HL-60/S4 treated with retinoic acid at 250 ng/mL for 4 days and 3 days (cell line): ENCODE measurements around the gene MGAM2.

Experiments used
- in situ Hi-C: fragments of 300-500 bp; cut with MboI; formaldehyde crosslinking; loops from 2 replicates; pipeline ENCODE4 v1.7.0; 2022; ENCODE audit warnings: low sequenced_read_pairs

Gene MGAM2

GRCh38 chr7:142114207-142114606 is 2.7 kb downstream of the MGAM2 start:
- in situ Hi-C loops = no loop called here

DNA sequence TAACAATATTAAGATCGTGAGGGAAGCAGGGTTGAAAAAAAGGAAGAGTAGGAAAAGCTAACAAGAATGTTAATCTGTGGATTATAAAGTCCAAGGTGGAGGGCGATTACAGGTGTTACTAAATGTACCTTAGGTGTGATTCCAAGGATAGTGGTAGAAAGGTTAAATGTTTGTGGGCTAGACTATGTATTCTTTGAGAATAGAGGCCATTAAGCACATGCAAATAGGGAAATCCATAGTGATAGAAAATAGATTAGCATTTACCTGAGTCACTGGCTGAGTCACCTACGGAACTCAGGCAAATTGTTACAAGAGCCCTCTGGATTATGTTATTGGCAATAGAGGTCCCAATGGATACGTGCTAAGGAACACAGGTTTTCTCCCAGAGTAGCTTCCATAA is 9.0 kb downstream of the MGAM2 start:
- in situ Hi-C loops = no loop called here

DNA sequence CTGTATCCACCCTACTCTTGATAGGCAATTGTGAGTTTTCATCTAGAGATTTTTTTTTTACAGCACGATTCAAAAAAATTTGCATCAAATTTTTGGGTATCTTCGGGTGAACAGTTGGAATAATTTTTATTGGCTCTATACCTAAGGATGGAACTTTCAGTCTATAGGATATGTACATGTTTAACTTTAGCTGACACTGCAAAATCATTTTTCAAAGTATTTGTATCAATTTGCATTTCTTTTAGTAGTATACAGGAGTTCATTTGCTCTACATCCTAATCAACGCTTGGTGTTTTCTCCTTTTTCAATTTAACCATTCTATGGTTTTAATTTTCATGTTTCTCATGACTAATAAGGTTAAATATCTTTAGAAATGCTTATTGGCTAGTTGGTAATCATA is 11.7 kb downstream of the MGAM2 start:
- in situ Hi-C loops = no loop called here

GRCh38 chr7:142125256-142125955 is 13.9 kb downstream of the MGAM2 start:
- in situ Hi-C loops = no loop called here

DNA sequence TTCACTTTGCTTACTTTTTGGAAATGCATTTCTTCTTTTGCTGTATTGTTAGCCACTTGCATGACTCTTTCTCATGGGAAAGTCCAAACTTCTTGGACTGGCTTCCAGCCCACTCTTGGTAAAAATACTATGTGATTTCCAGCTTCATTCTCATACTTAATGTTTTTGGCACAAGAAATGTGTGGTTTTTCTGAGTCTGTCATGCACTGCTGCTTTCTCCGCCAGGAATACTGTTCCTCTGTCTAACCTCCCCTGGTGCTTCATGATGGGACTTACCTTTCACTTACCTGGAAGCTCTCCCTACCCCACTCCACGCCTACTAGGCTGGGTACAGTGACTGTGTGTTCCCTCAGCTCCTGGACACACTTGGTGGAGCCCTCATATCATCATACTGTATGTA is 18.7 kb downstream of the MGAM2 start:
- in situ Hi-C loops = no loop called here

GRCh38 chr7:142131439-142132185 is 20.1 kb downstream of the MGAM2 start:
- in situ Hi-C loops = no loop called here

DNA sequence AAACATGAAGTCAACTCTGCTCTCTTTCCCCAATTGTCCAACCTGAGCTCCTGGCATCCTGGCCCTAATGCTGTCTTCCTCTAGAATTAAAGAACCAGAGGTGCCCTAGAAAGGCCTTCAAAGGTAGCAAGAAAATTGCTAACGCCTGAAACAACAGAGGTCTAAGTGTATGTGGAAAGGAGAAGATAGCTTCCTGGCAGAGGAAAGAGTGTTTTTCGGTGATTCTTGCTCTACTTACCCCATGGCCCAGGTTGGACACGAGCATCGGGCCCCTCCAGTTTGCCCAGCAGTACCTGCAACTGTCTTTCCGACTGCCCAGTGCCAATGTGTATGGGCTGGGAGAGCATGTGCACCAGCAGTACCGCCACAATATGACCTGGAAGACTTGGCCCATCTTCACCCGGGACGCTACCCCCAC is 22.2 kb downstream of the MGAM2 start:
- in situ Hi-C loops = no loop called here

GRCh38 chr7:142134909-142135308 is 23.4 kb downstream of the MGAM2 start:
- in situ Hi-C loops = no loop called here

GRCh38 chr7:142138996-142139395 is 27.5 kb downstream of the MGAM2 start:
- in situ Hi-C loops = no loop called here

- in situ Hi-C loops = no loop called here
Measured at GRCh38 chr7:142139597-142140400, 28.3 kb downstream of the MGAM2 start.

GRCh38 chr7:142140401-142140959 is 29.0 kb downstream of the MGAM2 start:
- in situ Hi-C loops = no loop called here

DNA sequence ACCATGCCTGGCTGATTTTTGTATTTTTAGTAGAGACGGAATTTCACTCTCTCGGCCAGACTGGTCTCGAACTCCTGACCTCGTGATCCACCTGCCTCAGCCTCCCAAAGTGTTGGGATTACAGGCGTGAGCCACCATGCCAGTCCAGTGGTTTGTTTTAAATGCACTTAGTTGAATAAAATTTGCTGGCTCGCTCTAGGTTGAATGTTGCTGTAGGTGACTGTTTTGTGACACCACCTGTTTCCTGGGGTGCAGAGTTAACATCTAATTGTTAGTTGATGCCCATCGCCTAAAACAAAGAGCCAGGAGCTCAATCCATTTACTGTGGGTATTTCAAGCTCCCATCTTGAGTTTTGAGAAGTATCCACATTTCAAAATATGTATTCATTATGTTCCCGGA is 31.2 kb downstream of the MGAM2 start:
- in situ Hi-C loops = no loop called here

GRCh38 chr7:142146124-142146523 is 34.6 kb downstream of the MGAM2 start:
- in situ Hi-C loops = no loop called here

DNA sequence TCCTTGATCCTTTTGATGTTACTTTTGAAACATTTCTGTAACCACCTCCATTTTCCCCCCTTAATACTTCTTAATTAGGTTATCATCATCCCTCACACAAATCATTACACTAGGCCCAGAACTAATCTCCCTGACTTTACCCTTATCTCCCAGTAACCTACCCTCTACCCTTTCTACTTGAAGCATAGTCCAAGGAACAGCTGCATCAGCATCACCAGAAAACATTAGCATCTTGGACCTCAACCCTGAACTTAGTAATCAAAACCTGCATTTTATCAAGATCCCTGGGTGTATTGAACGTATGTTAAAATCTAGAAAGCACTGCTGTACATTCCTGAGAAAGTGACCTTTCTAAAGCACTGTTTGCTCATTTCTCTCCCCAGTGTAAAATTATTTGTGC is 38.8 kb downstream of the MGAM2 start:
- in situ Hi-C loops = no loop called here

DNA sequence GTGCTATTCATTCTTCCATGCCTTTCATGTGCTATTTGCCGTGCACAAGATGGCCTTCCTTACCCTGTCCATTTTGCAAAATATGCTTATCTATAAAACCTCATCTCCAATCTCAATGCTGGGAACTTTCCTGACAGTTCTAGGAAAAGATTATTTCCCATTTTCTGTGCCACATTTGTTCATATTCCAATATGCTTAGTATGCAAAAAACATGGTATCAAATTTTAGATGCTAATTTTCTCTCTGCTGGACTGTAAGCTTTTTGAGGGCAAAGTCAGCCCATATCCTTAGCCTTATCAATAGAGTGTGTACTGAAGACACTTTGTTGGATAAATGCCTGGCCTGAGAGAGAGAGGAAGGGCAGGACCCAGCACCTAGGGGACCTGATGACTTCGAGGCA is 39.4 kb downstream of the MGAM2 start:
- in situ Hi-C loops = no loop called here

- in situ Hi-C loops = no loop called here
Measured at GRCh38 chr7:142152076-142152475, 40.6 kb downstream of the MGAM2 start.

DNA sequence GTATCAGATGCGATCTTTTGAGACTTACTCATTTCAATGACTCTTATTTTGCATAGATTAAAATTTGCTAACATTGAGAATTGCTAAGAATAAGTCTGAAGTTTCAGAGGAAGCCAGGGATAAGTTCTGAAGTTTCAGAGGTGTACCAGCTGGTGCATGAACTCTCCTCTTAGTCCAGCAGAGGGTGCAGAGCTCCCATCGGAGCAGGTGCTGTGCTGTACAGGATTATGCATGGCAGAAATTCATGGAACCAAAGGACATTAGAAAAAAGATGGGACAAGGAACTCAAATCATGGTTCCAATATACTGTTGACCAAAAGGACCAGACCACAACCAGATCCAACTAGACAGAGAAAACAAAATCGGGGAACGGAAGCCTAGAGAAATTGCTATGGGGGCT is 41.9 kb downstream of the MGAM2 start:
- in situ Hi-C loops = no loop called here

GRCh38 chr7:142158736-142159496 is 47.4 kb downstream of the MGAM2 start:
- in situ Hi-C loops = no loop called here

DNA sequence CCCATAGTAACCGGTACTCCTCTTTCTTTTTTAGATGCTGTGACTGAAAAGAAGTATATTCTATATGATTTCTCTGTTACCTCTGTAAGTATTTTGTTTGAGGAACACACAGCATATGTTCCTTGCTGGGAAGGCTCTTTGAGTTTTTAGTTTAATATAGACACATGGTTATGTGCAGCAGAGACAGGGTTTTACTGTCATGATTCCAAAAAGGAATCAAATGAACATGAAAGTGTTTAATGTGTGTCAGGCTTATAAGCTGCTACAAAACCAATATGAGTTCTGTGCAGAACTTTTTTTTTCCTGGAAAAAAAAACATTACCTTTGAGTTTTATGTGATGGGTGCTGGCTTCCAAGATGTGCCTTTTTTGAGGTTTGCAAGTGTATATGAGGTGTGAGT is 50.4 kb downstream of the MGAM2 start:
- in situ Hi-C loops = no loop called here

GRCh38 chr7:142168746-142169145 is 57.2 kb downstream of the MGAM2 start:
- in situ Hi-C loops = no loop called here

- in situ Hi-C loops = no loop called here
Measured at GRCh38 chr7:142172932-142173331, 61.4 kb downstream of the MGAM2 start.
